GM23338 (cell line): ENCODE results near the gene TST.

ENCODE experiments used
- CTCF ChIP-seq, 2 experiments: fragments of 200-600 bp in 1 of 2; sonication (generic) in 1 of 2; conservative IDR thresholded peaks; 2 replicates each; pipeline versions ENCODE4 v1.5.1 to v1.6.1; 2016 to 2017; ENCODE audit warnings: antibody characterized with exemption in 2 of 2, low read depth in 2 of 2, mild to moderate bottlenecking in 2 of 2, moderate library complexity in 1 of 2
- EZH2 ChIP-seq: fragments of 200-600 bp; sonication (generic); IDR thresholded peaks from one replicate; pipeline ENCODE4 v1.8.0; 2017; ENCODE audit warnings: antibody characterized with exemption, mild to moderate bottlenecking, low read depth; ENCODE audit not compliant: unreplicated experiment
- EZH2phosphoT487 ChIP-seq: fragments of 200-600 bp; sonication (generic); IDR thresholded peaks from one replicate; pipeline ENCODE4 v1.8.1; 2018; ENCODE audit warnings: antibody characterized with exemption; ENCODE audit not compliant: unreplicated experiment
- NANOG ChIP-seq: IDR thresholded peaks from 2 replicates; pipeline ENCODE4 v1.6.1; 2016; ENCODE audit warnings: antibody characterized with exemption, borderline replicate concordance
- POLR2AphosphoS5 ChIP-seq: IDR thresholded peaks from 2 replicates; pipeline ENCODE4 v1.6.1; 2016; ENCODE audit warnings: antibody characterized with exemption, low read depth
- REST ChIP-seq: IDR thresholded peaks from one replicate; pipeline ENCODE4 v1.6.1; 2018; ENCODE audit warnings: antibody characterized with exemption; ENCODE audit not compliant: unreplicated experiment
- STAT1 ChIP-seq: IDR thresholded peaks from one replicate; pipeline ENCODE4 v1.6.1; 2016; ENCODE audit warnings: antibody characterized with exemption; ENCODE audit not compliant: unreplicated experiment

GRCh38 chr22:37059876-37060449 lies 40.7 kb upstream of the TST start:
- TF ChIP-seq CTCF (conservative IDR thresholded peaks at IDR 0.05; ENCODE audit: low read depth in 2 of 2) (no peak), EZH2 (no peak), REST (no peak), NANOG (no peak), POLR2AphosphoS5 (no peak), STAT1 (no peak), EZH2phosphoT487 (no peak)
